GM21526 (cell line): ENCODE data around the gene ZNF430.
"Not testable (repeated sequence)": the region's sequence is repeated elsewhere in the genome, so short reads cannot be mapped to it uniquely, and the experiment has no call there.

ENCODE experiments used
- ATAC-seq: cut with Tn5 transposase; IDR thresholded peaks from one replicate; pipeline ENCODE4 v1.9.1; 2021; ENCODE audit warnings: moderate library complexity; ENCODE audit not compliant: unreplicated experiment, low FRiP score

Gene ZNF430

DNA sequence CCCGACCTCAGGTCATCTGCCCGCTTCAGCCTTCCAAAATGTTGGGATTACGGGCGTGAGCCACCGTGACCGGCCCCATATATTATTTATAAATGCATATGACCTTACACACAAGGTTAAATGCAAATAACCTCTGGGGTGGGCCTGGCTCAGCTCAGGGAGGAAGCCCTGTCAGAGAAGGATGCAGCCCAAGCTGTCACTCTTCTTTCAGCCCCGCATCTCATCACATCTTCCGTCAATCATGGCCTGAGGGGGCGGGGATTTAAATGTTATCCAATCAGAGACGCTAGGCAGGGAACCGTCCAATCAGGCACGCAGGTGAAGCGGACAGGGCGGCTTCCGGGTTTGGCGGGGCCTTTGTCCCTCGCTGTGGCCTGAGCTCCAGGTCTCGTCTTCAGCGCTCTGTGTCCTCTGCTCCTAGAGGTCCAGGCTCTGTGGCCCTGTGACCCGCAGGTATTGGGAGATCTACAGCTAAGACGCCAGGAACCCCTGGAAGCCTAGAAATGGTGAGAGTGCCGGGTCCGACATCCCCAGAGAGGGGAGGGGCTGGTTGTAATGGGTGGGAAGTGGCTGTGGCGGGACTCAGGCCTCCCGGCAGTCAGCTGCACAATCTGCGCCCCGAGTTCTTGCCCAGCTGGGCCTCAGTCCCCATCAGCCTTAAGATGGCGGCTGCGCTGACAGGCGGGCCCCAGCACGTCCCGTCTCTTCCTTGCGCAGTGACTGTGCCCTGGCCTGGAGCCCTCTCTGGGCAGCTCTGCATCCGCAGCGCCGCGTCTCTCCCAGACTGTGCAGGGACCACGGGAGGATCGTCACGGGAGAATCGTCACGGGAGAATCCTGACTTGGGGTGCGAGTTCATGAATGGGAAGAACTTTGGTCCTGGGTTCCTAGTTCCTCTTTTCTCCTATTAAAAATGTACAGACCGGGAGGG, at the start of gene ZNF430:
Gene ZNF430 (plus strand): TSS at position 360 of the 930 bp plus-strand sequence. CDS start 144 bp downstream, at position 504.
- peak; percentile 92 for ATAC-seq

DNA sequence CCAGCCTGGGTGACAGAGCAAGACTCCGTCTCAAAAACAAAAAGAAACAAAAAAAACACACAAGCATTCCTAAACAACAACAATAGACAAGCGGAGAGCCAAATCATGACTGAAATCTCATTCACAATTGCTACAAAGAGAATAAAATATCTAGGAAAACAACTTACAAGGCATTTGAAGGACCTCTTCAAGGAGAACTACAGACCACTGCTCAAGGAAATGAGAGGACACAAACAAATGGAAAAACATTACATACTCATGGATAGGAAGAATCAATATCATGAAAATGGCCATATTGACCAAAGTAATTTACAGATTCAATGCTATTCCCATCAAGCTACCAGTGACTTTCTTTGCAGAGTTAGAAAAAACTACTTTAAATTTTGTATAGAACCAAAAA, 27.7 kb upstream of the ZNF430 start:
- ATAC-seq = not testable (repeated sequence)

DNA sequence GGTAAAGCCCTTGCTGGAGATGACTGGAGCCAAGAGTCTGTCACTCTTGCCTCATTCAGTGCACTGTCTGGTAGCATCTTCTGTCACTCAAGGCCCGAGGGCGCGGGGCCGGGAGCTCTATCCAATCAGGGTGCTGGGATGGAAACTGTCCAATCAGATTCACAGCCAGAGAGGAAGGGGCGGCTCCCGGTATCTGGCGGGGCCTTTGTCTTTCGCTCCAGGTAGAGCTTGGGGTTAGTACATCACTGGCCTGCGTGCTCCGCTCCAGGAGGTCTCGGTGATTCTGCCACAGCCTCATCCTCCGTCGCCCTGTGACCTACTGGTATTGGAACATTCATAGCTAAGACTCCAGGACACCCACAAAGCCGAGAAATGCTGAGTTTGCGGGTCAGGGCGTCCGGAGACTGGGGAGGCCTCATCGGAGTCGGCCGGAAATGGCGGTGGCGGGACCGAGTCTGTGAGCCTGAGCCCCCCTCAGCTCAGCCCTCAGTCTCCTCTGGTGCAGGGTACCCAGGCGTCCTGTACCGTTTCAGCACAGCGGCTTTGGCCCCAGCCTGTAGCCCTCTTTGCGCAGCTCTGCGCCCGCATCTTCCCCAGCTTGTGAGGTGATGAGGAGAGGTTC, 20.6 kb upstream of the ZNF430 start:
- peak; percentile 97 for ATAC-seq

DNA sequence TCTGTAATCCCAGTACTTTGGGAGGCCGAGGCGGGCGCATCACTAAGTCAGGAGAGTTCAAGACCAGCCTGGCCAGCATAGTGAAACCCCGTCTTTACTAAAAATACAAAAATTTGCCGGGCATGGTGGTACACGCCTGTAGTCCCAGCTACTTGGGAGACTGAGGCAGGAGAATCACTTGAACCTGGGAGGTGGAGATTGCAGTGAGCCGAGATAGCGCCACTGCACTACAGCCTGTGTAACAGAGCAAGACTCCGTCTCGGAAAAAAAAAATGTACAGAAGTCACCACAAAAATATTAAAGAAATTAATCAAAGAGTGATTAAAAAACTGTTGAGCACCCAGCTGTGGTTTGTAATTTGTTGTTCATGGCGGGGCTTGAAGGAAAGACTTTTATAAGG, 781 bp downstream of the ZNF430 start:
- not testable (repeated sequence) for ATAC-seq

DNA sequence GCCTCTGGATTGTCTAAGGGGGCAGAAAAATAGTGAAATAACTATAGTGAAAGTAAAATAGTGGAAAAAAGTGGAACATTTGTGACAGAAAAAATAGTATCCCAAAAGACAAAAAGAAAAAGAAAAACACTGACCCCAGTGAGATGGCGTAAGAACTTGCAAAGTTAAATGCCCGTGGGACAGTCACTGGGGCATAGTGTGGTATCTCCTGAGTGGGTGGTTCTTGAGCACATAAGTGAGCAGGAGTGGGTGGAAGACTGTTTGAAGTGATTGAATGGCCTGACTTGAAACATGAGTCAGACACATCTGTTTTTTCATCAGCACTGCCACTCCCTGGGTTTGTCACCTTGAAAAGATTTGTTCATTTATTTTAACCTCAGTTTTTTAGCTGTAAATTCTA, 2.5 kb downstream of the ZNF430 start:
- ATAC-seq = no peak

DNA sequence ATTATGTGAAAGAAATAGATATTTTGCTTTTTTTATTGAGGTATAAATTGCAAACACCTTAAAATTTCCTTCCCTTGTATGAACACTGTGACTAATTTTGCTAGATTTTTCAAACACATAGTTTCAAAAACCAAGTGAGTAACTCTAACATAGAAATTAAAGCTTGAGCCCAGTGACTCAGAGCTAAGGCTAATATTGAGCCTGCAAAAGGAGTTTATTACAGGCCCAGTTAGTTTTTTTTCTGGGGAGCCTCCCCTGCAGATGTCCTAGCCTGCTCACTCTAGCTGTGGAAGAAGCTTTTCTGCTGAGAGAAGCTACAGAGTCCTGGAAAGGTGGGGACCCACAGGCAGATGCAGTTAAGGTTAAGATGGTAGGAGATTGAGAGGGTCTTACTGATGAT, 3.4 kb downstream of the ZNF430 start:
- no peak for ATAC-seq

DNA sequence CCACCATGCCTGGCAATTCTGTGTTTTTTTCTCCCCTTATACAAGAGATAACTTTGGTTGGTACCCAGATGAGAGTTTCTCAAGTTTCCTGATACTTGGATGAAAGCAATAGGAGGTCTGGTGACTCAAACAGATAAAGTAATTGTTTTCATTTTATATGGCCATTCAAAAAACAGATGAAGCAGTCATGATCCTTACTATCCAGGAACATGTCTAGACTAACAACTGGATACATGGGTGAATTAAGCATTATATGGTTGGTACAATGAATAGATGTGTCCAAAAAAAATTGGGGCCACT, 8.5 kb downstream of the ZNF430 start:
- ATAC-seq = no peak

DNA sequence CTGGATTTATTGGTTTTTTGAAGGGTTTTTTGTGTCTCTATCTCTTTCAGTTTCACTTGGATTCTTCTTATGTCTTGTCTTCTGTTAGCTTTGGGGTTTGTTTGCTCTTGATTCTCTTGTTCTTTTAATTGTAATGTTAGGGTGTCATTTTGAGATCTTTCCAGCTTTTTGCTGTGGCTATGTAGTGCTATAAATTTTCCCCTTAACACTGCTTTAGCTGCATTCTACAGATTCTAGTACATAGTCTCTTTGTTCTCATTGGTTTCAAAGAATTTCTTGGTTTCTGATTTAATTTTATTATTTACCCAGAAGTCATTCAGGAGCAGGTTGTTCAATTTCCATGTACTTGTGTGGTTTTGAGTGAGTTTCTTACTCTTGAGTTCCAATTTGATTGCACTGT, 24.6 kb downstream of the ZNF430 start:
- no peak for ATAC-seq

DNA sequence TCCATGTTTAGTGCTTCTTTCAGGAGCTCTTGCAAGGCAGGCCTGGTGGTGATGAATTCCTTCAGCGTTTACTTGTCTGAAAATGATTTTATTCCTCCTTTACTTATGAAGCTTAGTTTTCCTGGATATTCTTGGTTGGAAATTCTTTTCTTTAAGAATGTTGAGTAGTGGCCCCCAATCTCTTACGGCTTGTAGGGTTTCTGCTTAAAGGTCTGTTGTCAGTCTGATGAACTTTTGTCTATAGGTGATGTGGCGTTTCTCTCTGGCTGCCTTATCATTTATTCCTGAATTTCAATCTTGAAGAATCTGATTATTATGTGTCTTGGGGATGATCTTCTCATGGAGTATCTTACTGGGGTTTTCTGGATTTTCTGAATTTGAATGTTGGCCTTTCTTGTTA, 26.0 kb downstream of the ZNF430 start:
- ATAC-seq = no peak

DNA sequence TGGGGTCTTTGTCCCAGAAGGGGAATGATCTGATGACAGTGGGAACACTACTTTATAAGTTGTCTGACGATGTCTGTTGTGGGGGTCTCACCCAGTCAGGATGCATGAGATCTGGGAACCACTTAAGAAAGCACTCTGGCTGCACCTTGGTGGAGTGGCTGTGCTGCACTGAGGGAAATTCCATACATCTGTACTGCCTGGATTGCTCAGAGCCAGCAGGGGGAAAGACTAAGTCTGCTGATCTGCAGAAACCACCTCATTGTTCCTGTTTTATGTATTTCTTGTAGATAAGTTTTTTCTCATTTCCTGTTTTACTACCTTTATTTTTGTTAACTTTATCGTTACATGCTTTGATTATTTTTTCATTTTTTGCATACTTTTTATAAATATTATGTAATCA, 27.3 kb downstream of the ZNF430 start:
- no peak for ATAC-seq

DNA sequence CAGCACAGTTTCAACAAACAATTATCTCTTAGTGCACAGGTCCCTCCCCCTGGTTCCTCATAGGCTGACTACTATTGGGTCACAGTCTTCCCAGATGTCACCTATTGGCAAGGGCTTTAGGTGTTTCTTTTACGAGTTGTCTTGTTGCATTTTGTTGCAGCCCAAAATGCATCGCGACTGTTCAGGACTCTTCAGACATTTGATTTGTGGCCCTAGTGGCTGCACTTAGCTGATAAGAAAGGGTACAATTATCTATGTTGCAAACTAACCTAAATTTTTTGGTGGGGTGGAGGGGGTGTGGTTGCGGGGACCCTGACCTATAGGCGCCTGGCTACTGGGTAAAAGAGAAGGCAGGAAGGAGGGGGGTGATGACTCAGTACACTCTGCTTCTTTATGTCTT, 32.4 kb downstream of the ZNF430 start:
- no peak for ATAC-seq

DNA sequence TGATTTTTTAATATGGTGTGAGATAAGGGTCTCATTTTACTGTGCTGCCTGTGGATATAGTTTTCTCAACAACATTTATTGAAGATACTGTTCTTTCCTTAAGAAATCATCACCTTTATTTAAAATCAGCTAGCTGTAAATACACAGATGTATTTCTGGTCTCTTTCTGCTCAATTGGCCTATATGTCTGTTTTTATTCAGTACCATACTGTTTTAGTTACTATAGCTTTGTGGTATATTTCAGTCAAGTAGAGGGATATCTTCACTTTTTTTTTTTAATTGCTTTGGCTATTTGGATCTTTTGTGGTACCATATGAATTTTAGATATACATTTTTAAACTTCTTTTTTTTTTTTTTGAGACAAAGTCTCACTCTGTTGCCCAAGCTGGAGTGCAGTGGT, 44.9 kb downstream of the ZNF430 start:
- ATAC-seq = no peak

DNA sequence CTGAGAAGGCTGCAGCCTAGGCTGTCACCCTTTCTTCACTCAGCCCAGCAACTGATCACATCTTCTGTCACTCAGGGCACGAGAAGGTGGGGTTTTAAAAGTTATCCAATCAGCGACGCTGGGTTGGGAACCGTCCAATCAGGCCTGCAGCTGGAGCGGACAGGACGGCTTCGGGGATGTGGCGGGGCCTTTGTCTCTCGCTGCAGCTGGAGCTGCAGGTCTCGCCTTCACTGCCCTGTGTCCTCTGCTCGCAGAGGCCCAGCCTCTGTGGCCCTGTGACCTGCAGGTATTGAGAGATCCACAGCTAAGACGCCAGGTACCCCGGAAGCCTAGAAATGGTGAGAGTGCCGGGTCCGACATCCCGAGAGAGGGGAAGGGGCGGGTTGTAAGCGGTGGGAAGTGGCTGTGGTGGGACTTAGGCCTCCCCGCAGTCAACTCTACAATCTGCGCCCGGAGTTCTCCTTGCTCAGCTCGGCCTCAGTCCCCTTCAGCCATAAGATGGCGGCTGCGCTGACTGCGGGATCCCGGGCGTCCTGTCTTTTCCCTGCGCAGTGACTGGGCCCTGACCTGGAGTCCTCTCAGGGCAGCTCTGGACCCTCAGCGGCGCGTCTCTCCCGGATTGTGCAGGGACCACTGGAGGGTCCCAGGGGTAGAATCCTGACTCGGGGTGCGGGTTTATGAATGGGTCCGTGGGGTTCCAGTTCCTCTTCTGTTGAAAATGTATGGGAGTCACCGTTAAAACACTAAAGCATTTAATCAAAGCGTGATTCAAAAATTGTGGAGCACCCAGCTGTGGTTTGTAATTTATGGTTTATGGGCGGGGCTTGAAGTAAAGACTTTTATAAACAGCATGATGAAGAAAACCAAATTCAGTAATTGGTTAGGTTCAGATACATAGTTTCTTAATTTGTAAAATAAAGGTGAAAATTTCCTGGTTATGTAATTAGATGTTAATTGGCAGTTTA, 61.8 kb downstream of the ZNF430 start, which contains the start of gene ZNF714:
Gene ZNF714 (plus strand): TSS at position 193 of the 965 bp plus-strand sequence. CDS start 16,066 bp downstream, outside the sequence.
- ATAC-seq = peak; percentile 97

DNA sequence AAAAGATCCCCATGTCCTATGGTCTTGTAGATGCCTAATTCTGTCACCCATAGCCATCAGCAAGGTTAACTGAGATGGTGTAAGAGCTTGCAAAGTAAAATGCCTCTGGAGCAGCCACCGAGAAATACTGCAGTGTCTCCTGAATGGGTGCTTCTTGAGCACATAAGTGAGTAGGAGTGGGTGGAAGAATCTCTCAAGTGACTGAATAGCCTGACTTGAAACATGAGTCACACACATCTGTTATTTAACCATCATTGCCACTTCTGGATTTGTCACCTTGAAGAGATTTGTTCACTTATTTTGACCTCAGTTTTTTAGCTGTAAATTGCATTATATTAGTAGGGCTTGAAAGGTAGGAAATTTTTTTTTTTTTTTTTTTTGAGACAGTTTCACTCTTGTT, 63.9 kb downstream of the ZNF430 start:
- no peak for ATAC-seq

DNA sequence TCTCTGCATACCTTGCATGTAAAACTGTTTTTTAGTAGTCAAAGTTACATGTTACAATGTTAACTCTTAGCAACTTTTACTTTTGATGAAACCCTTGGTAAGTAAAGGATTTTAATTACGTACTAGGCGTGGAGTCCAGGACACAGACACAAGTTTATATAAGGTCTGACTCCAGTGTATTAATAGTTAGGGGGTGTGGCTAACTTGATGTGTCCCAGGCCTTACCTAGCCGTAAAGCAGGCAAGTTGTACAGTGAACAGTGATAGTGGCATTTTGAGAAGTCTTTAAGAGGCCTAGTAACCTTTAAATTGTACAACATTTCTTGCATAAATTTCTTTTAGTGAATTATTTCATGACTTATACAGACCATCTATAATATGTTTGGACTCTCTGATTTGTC, 67.4 kb downstream of the ZNF430 start:
- no peak for ATAC-seq

DNA sequence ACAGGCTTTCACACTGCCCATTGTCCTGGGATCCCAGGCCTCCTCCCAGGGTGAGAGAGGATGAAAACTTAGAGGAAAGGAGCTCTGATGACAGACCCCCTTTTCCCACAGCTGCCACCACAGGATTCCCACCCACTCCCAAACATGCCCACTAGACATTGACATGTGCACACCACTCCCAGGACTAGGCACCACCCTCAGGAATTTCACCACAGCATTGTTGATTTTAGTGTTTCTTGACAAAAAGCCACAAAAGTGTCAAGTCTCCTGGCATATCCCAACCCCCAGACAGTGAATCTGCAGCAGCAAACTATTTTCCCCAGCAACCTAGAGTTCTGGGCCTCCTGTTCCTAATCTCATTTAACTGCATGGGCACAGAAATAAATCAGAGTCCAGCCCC, 71.7 kb downstream of the ZNF430 start:
- ATAC-seq = no peak

DNA sequence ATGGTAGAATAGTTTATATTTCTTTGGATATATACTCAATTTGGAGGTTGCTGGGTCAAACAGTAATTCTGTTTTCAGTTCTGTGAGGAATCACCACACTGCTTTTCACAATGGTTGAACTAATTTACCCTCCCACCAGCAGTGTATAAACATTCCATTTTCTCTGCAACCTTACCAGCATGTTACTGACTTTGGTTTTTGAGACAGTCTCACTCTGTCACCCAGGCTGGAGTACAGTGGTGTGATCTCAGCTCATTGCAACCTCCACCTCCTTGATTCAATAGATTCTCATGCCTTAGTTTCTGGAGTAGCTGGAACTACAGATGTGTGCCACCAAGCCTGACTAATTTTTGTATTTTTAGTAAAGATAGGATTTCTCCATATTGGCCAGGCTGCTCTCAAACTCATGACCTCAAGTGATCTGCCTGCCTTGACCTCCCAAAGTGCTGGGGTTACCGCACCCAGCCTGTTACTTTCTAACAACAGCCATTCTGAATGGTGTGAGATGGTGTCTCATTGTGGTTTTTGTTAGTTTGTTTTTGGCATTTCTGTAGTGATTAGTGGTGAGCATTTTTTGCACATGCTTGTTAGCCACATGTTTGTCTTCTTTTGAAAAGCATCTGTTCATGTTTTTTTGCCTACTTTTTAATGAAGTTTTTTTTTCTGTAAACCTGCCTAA, 74.0 kb downstream of the ZNF430 start:
- no peak for ATAC-seq

DNA sequence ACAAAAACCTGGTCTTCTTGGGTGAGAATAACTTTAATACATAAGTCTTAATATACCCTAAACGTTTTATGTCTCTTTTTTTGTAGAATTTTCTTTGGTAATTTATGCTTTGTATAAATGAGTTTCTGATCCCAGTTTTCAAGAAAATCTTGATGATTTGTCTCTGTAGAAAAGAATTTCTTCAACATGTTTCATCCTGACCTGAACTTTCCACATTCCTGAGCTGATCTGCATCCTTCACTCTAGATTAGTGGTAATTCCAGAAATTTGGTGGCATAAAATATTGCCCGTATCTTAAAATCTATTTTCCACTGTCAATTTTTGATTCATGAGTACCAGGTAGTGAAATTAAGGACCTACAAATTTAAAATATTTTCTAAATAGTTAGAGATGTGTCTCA, 77.8 kb downstream of the ZNF430 start:
- ATAC-seq = no peak

DNA sequence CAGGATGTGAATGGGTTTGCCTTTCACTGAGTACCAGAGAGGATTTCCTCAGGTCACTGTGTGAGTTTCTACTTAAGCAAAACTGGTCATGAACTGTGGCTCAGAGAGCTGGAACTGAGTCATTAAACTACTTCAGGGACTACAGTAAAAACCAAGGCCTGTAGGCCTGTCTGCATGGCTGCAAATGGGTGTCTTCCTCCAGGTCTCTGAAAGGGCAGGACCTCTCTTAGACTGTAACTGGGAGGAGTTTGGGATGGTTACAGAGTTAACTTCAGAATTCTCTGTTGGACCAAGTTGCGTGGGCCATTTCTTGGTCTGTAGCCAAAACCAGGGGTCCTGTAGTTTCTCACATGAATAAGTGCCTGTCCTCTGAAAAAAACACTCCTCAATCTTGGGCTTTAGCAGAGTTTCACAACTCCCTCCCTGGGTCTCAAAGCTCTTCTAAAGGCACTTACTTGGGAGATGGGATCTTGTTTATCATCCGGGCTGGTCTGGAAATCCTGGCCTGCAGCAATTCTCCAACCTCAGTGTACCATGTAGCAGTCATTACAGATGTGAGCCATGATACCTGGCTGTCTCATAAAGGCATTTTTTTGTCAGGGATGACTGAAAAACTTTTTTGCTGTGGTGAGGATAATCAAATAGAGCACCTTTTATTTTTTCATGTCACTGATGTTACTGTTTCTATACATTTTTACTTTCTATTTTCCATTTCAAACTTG, 81.2 kb downstream of the ZNF430 start:
- no peak for ATAC-seq

DNA sequence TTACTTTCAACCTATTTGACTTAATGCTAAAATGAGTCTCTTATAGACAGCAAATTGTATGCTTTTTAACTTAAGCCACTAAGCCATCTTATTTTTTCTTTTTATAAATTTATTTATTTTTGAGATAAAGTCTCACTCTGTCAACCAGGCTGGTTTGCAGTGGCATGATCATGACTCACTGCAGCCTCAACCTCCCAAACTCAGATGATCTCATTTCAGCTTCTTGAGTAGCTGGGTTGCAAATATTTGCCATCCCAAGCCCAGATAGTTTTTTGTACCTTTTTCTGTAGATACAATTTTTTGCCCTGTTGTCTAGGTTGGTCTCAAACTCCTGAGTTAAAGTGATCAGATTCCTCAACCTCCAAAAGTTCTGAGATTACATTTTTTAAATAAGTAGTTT, 88.7 kb downstream of the ZNF430 start:
- no peak for ATAC-seq
